ENCODE data around the gene KLK6.

Gene KLK6

GRCh38 chr19:50959731-50960500 is 9.5 kb downstream of the KLK6 start:
- H3K4me3 ChIP-seq (ENCODE audit: low read depth, low read length): no peak overlapping the region

GRCh38 chr19:50957587-50957986 is 11.8 kb downstream of the KLK6 start:
- no peak overlapping the region for H3K4me3 ChIP-seq (ENCODE audit: low read depth, low read length)

- H3K4me3 ChIP-seq (ENCODE audit: low read depth, low read length): no peak within 1 kb of the TSS
Measured at GRCh38 chr19:50952910-50953309, 16.5 kb downstream of the KLK6 start, which contains the start of gene KLK5. Gene KLK5 (minus strand): TSS chr19:50953038. CDS start chr19:50952657, 381 bp downstream.

GRCh38 chr19:50949861-50950260 is 19.5 kb downstream of the KLK6 start:
- H3K4me3 ChIP-seq (ENCODE audit: low read depth, low read length): no peak overlapping the region

- H3K4me3 ChIP-seq (ENCODE audit: low read depth, low read length): no peak overlapping the region
Measured at GRCh38 chr19:50947123-50947522, 22.3 kb downstream of the KLK6 start.

- H3K4me3 ChIP-seq (ENCODE audit: low read depth, low read length): no peak overlapping the region
Measured at GRCh38 chr19:50944795-50945194, 24.6 kb downstream of the KLK6 start.

GRCh38 chr19:50943074-50943828 is 26.1 kb downstream of the KLK6 start:
- no peak overlapping the region for H3K4me3 ChIP-seq (ENCODE audit: low read depth, low read length)

GRCh38 chr19:50939596-50939995 is 29.8 kb downstream of the KLK6 start:
- H3K4me3 ChIP-seq (ENCODE audit: low read depth, low read length): no peak overlapping the region

- H3K4me3 ChIP-seq (ENCODE audit: low read depth, low read length): no peak overlapping the region
Measured at GRCh38 chr19:50933640-50934039, 35.8 kb downstream of the KLK6 start.

GRCh38 chr19:50932690-50933083 is 36.7 kb downstream of the KLK6 start:
- H3K4me3 ChIP-seq (ENCODE audit: low read depth, low read length): no peak overlapping the region

- H3K4me3 ChIP-seq (ENCODE audit: low read depth, low read length): no peak overlapping the region
Measured at GRCh38 chr19:50932018-50932689, 37.2 kb downstream of the KLK6 start.

GRCh38 chr19:50931023-50931422 is 38.4 kb downstream of the KLK6 start:
- no peak overlapping the region for H3K4me3 ChIP-seq (ENCODE audit: low read depth, low read length)

- no peak overlapping the region for H3K4me3 ChIP-seq (ENCODE audit: low read depth, low read length)
Measured at GRCh38 chr19:50928831-50929230, 40.6 kb downstream of the KLK6 start.

- H3K4me3 ChIP-seq (ENCODE audit: low read depth, low read length): no peak overlapping the region
Measured at GRCh38 chr19:50926144-50926543, 43.2 kb downstream of the KLK6 start.

GRCh38 chr19:50925734-50926133 is 43.7 kb downstream of the KLK6 start:
- H3K4me3 ChIP-seq (ENCODE audit: low read depth, low read length): no peak overlapping the region

- H3K4me3 ChIP-seq (ENCODE audit: low read depth, low read length): no peak overlapping the region
Measured at GRCh38 chr19:50924586-50924985, 44.8 kb downstream of the KLK6 start.

GRCh38 chr19:50922317-50922853 is 47.0 kb downstream of the KLK6 start:
- no peak overlapping the region for H3K4me3 ChIP-seq (ENCODE audit: low read depth, low read length)

- no peak overlapping the region for H3K4me3 ChIP-seq (ENCODE audit: low read depth, low read length)
Measured at GRCh38 chr19:50921426-50922316, 47.7 kb downstream of the KLK6 start.

GRCh38 chr19:50916069-50916468 is 53.3 kb downstream of the KLK6 start:
- no peak overlapping the region for H3K4me3 ChIP-seq (ENCODE audit: low read depth, low read length)

Data from iPS-11a (cell line).